Keratinocyte (primary cell): ENCODE measurements around the gene ARL13B. TPM values are rescaled to one million over a fixed set of nuclear protein-coding genes. Genes with fewer than 3 reads are reported as not detected.

Source experiments
- DNase-seq: peaks from one replicate; pipeline ENCODE4 v3.0.0-alpha.2; 2011; ENCODE audit warnings: low read depth, missing footprints, low spot score
- FAIRE-seq: peaks from 2 replicates; lab custom pipeline; 2011; peaks lifted over from hg19 to GRCh38; lab: Jason Lieb, UNC
- H2AFZ ChIP-seq: 2 replicates; pipeline ENCODE4 v1.6.0; 2012; ENCODE audit warnings: low read length, control low read depth, inconsistent platforms; ENCODE audit not compliant: control insufficient read depth
- H3K27ac ChIP-seq: 2 replicates; pipeline ENCODE4 v1.5.1; 2011; ENCODE audit warnings: low read length; ENCODE audit not compliant: control insufficient read depth, insufficient read depth
- H3K27me3 ChIP-seq: 3 replicates; pipeline ENCODE4 v1.6.0; 2011; ENCODE audit warnings: low read length; ENCODE audit not compliant: control insufficient read depth, insufficient read depth; ENCODE audit errors: extremely low read depth
- H3K36me3 ChIP-seq, 2 experiments: 2 replicates in 1 of 2; 3 replicates in 1 of 2; pipeline ENCODE4 v1.5.1; 2011; ENCODE audit warnings: low read length in 2 of 2, mild to moderate bottlenecking in 1 of 2; ENCODE audit not compliant: control insufficient read depth in 2 of 2, insufficient read depth in 2 of 2; ENCODE audit errors: extremely low read depth in 1 of 2
- H3K4me1 ChIP-seq: 3 replicates; pipeline ENCODE4 v1.5.1; 2011; ENCODE audit warnings: low read length; ENCODE audit not compliant: control insufficient read depth, insufficient read depth; ENCODE audit errors: extremely low read depth
- H3K4me2 ChIP-seq: 3 replicates; pipeline ENCODE4 v1.6.0; 2011; ENCODE audit warnings: low read depth, low read length; ENCODE audit not compliant: control insufficient read depth, insufficient read depth; ENCODE audit errors: extremely low read depth
- H3K4me3 ChIP-seq, 3 experiments: fragments of 200-600 bp in 1 of 3; sonication (generic) in 1 of 3; 2 replicates in 2 of 3; 3 replicates in 1 of 3; pipeline ENCODE4 v1.5.1; 2011 to 2016; ENCODE audit warnings: low read length in 3 of 3, mild to moderate bottlenecking in 3 of 3, control low read depth in 2 of 3, inconsistent platforms in 1 of 3, low read depth in 1 of 3, mixed read lengths in 1 of 3, mixed run types in 1 of 3, moderate library complexity in 1 of 3; ENCODE audit not compliant: control insufficient read depth in 2 of 3, insufficient read depth in 2 of 3; ENCODE audit errors: extremely low read depth in 1 of 3
- H3K79me2 ChIP-seq: 2 replicates; pipeline ENCODE4 v1.6.0; 2012; ENCODE audit warnings: low read length; ENCODE audit not compliant: control insufficient read depth, insufficient read depth
- H3K9ac ChIP-seq: 3 replicates; pipeline ENCODE4 v1.6.0; 2011; ENCODE audit warnings: low read length; ENCODE audit not compliant: control insufficient read depth, insufficient read depth; ENCODE audit errors: extremely low read depth
- H3K9me1 ChIP-seq: 3 replicates; pipeline ENCODE4 v1.6.0; 2011; ENCODE audit warnings: low read length; ENCODE audit not compliant: control insufficient read depth, insufficient read depth; ENCODE audit errors: extremely low read depth
- H3K9me3 ChIP-seq: 2 replicates; pipeline ENCODE4 v1.5.1; 2012; ENCODE audit warnings: low read depth, low read length; ENCODE audit not compliant: control insufficient read depth
- H4K20me1 ChIP-seq: 3 replicates; pipeline ENCODE4 v1.6.0; 2011; ENCODE audit warnings: low read length; ENCODE audit not compliant: control insufficient read depth, insufficient read depth; ENCODE audit errors: extremely low read depth
- CTCF ChIP-seq, 3 experiments: IDR thresholded peaks in 1 of 3; conservative IDR thresholded peaks in 1 of 3; optimal IDR thresholded peaks in 1 of 3; 2 replicates in 2 of 3; 3 replicates in 1 of 3; pipeline versions ENCODE3 to v1.5.1; 2011; ENCODE audit warnings: low read length in 3 of 3, mild to moderate bottlenecking in 3 of 3, moderate library complexity in 2 of 3, control low read depth in 1 of 3, inconsistent platforms in 1 of 3; ENCODE audit not compliant: insufficient read depth in 2 of 3; ENCODE audit errors: extremely low read depth in 1 of 3
- EZH2 ChIP-seq: IDR thresholded peaks from one replicate; pipeline ENCODE4 v1.6.1; 2012; ENCODE audit warnings: inconsistent platforms, mild to moderate bottlenecking, low read length, moderate library complexity
- dilution Hi-C: fragments of 300-500 bp; cut with MboI; formaldehyde crosslinking; loops from one replicate; pipeline ENCODE4 v1.7.0; 2020; ENCODE audit warnings: low sequenced_read_pairs; ENCODE audit not compliant: extremely low pct_ligation_motif_present
- polyA plus RNA-seq, 5 experiments: library from polyadenylated mRNA; depleted of rRNA in 3 of 5; stranded (reverse) in 3 of 5; stranded (forward) in 1 of 5; unstranded in 1 of 5; fragments of >200 nt; gene quantifications; 1 replicate in 1 of 5; 2 replicates in 3 of 5; 3 replicates in 1 of 5; pipeline versions ENCODE4 v1.2.1 to v1.2.3, GENCODE V29; 2011 to 2012; ENCODE audit warnings: missing spikeins in 2 of 5, low read depth in 1 of 5, low replicate concordance in 1 of 5

The ARL13B gene
- polyA plus RNA-seq, 1 donor (not counting 4 experiments of a cell fraction or from before 2014, with no cell fraction given): 6.8 TPM

GRCh38 chr3:94019659-94020058 is 39.7 kb downstream of the ARL13B start:
- no peak for TF ChIP-seq CTCF (optimal IDR thresholded peaks at IDR 0.05 in 1 of 3, IDR thresholded peaks at IDR 0.05 in 1 of 3, conservative IDR thresholded peaks at IDR 0.05 in 1 of 3; ENCODE audit: extremely low read depth in 1 of 3, insufficient read depth in 2 of 3, low read length in 3 of 3)
- no peaks in the 10 kb centered on the region for H3K4me1 ChIP-seq
- no peaks in the 10 kb centered on the region for H3K27me3 ChIP-seq
- DNase-seq (no peak), FAIRE-seq (no peak)
- no peaks in the 10 kb centered on the region for H3K36me3 ChIP-seq
- no peak overlapping the region for H3K4me2 ChIP-seq
- H3K9me3 ChIP-seq: no peaks in the 10 kb centered on the region
- no peak overlapping the region for H3K27ac ChIP-seq
- no peaks in the 10 kb centered on the region for H3K79me2 ChIP-seq
- H3K9me1 ChIP-seq: no peaks in the 10 kb centered on the region
- H3K4me3 ChIP-seq: no peak overlapping the region
- dilution Hi-C loops: no loop called here
- H2AFZ ChIP-seq: no peak overlapping the region
- H3K9ac ChIP-seq: no peak overlapping the region
- no peaks in the 10 kb centered on the region for H4K20me1 ChIP-seq

GRCh38 chr3:94020293-94020692 is 40.3 kb downstream of the ARL13B start:
- Histone ChIP-seq H4K20me1 (no peaks in the 10 kb centered on the region), H3K4me3 (no peak overlapping the region), H3K27me3 (no peaks in the 10 kb centered on the region), H3K4me2 (no peak overlapping the region), H3K9me3 (no peaks in the 10 kb centered on the region), H3K9me1 (no peaks in the 10 kb centered on the region), H3K79me2 (no peaks in the 10 kb centered on the region), H3K36me3 (no peaks in the 10 kb centered on the region), H2AFZ (no peak overlapping the region), H3K9ac (no peak overlapping the region), H3K27ac (no peak overlapping the region), H3K4me1 (no peaks in the 10 kb centered on the region)
- DNase-seq (no peak), FAIRE-seq (no peak)
- dilution Hi-C loops: no loop called here
- TF ChIP-seq EZH2 (no peak), CTCF (optimal IDR thresholded peaks at IDR 0.05 in 1 of 3, IDR thresholded peaks at IDR 0.05 in 1 of 3, conservative IDR thresholded peaks at IDR 0.05 in 1 of 3; ENCODE audit: extremely low read depth in 1 of 3, insufficient read depth in 2 of 3, low read length in 3 of 3) (no peak)
